Ishikawa (cell line): ENCODE data around the gene SPTSSB.

Experiments
- CREB1 ChIP-seq: IDR thresholded peaks from 2 replicates; pipeline ENCODE4 v1.6.1; 2012; ENCODE audit warnings: low read depth
- EGR1 ChIP-seq: IDR thresholded peaks from 2 replicates; pipeline ENCODE4 v1.6.1; 2012
- TAF1 ChIP-seq: IDR thresholded peaks from 2 replicates; pipeline ENCODE4 v1.6.1; 2012; ENCODE audit warnings: low read depth, mild to moderate bottlenecking

DNA sequence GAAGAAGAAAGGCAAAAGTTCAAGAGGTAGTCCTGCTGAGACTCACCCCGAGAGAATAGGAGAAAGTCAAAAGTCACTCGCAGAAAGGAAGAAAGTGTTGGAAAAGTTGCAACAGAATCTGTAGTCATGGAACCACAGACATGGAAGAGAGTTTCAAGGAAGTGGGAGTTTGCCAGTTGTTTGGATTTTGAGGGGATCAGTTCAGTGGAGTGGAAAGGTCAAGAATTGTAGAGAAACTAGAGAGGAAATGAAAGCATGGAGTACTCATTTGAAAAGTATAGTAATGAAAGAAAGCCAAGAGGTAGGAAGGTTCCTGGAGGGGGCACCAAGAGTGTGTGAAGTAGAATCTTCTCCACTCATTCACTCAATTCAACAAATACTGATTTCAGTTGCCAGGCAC, 34.7 kb downstream of the SPTSSB start:
- TF ChIP-seq TAF1 (no peak), CREB1 (no peak), EGR1 (no peak)
